Duodenal mucosa (tissue), 2 donors: ENCODE results near the gene OCEL1.

Source experiments
- H3K27ac ChIP-seq: one replicate; pipeline ENCODE4 v1.7.0; 2013; ENCODE audit warnings: low read depth, low read length
- H3K27me3 ChIP-seq, 2 donors: one replicate each; pipeline ENCODE4 v1.7.0; 2013; ENCODE audit warnings: low read length in 2 of 2, control low read depth in 1 of 2; ENCODE audit not compliant: insufficient read depth in 2 of 2, control insufficient read depth in 1 of 2
- H3K36me3 ChIP-seq, 2 donors: one replicate each; pipeline ENCODE4 v1.7.0; 2013; ENCODE audit warnings: low read length in 2 of 2, control low read depth in 1 of 2; ENCODE audit not compliant: insufficient read depth in 2 of 2, control insufficient read depth in 1 of 2
- H3K4me1 ChIP-seq, 2 donors: one replicate each; pipeline ENCODE4 v1.7.0; 2013; ENCODE audit warnings: low read length in 2 of 2, control low read depth in 1 of 2; ENCODE audit not compliant: insufficient read depth in 2 of 2, control insufficient read depth in 1 of 2
- H3K4me3 ChIP-seq, 2 donors: one replicate each; pipeline ENCODE4 v1.7.0; 2013; ENCODE audit warnings: low read length in 2 of 2, low read depth in 1 of 2
- H3K9ac ChIP-seq, 2 donors: one replicate each; pipeline ENCODE4 v1.7.0; 2013; ENCODE audit warnings: low read length in 2 of 2, low read depth in 1 of 2
- H3K9me3 ChIP-seq, 2 donors: one replicate each; pipeline ENCODE4 v1.7.0; 2013; ENCODE audit warnings: low read length in 2 of 2, control low read depth in 1 of 2; ENCODE audit not compliant: control insufficient read depth in 1 of 2

OCEL1 gene

GRCh38 chr19:17246681-17247425, 20.8 kb downstream of the OCEL1 start:
- H3K27me3 ChIP-seq: no peaks in the 10 kb centered on the region
- peak overlapping the region; percentile 82 for H3K27ac ChIP-seq
- H3K4me3 ChIP-seq: peak overlapping the region; percentile 61 to 64
- peak overlapping the region; percentile 43 to 68 for H3K9ac ChIP-seq
- H3K36me3 ChIP-seq: no peaks in the 10 kb centered on the region
- no peaks in the 10 kb centered on the region for H3K9me3 ChIP-seq
- H3K4me1 ChIP-seq: peaks cover 35 to 53% of the 10 kb centered on the region in 2 donors

GRCh38 chr19:17248011-17248776, 22.2 kb downstream of the OCEL1 start:
- peak overlapping the region; percentile 54 for H3K27ac ChIP-seq
- no peak overlapping the region for H3K4me3 ChIP-seq
- H3K27me3 ChIP-seq: no peaks in the 10 kb centered on the region
- peaks cover 24 to 42% of the 10 kb centered on the region in 2 donors for H3K4me1 ChIP-seq
- H3K36me3 ChIP-seq: no peaks in the 10 kb centered on the region
- peak overlapping the region in 1 of 2 donors; percentile 39 for H3K9ac ChIP-seq
- no peaks in the 10 kb centered on the region for H3K9me3 ChIP-seq

- H3K27ac ChIP-seq: no peak overlapping the region
- H3K9me3 ChIP-seq: no peaks in the 10 kb centered on the region
- no peak overlapping the region for H3K9ac ChIP-seq
- H3K4me3 ChIP-seq: no peak overlapping the region
- H3K27me3 ChIP-seq: no peaks in the 10 kb centered on the region
- H3K4me1 ChIP-seq: peaks cover 23 to 34% of the 10 kb centered on the region in 2 donors
- no peaks in the 10 kb centered on the region for H3K36me3 ChIP-seq
These were observed 24.0 kb downstream of the OCEL1 start for GRCh38 chr19:17249887-17250548.

- Histone ChIP-seq H3K36me3 (no peaks in the 10 kb centered on the region), H3K9me3 (no peaks in the 10 kb centered on the region), H3K27me3 (no peaks in the 10 kb centered on the region), H3K4me3 (no peak overlapping the region), H3K4me1 (peaks cover 0 to 5% of the 10 kb centered on the region in 2 donors), H3K27ac (no peak overlapping the region), H3K9ac (no peak overlapping the region)
These were observed 28.6 kb downstream of the OCEL1 start for GRCh38 chr19:17254636-17255035.

- H3K9me3 ChIP-seq: no peaks in the 10 kb centered on the region
- H3K4me1 ChIP-seq: no peaks in the 10 kb centered on the region
- H3K27ac ChIP-seq: no peak overlapping the region
- H3K36me3 ChIP-seq: no peaks in the 10 kb centered on the region
- H3K27me3 ChIP-seq: no peaks in the 10 kb centered on the region
- H3K4me3 ChIP-seq: no peak overlapping the region
- no peak overlapping the region for H3K9ac ChIP-seq
These were observed 29.2 kb downstream of the OCEL1 start for GRCh38 chr19:17255150-17255621.

GRCh38 chr19:17256130-17256529, 30.1 kb downstream of the OCEL1 start:
- Histone ChIP-seq H3K27me3 (no peaks in the 10 kb centered on the region), H3K4me3 (no peak overlapping the region), H3K9ac (no peak overlapping the region), H3K27ac (no peak overlapping the region), H3K4me1 (peaks cover 0 to 3% of the 10 kb centered on the region in 2 donors), H3K9me3 (no peaks in the 10 kb centered on the region), H3K36me3 (no peaks in the 10 kb centered on the region)

- no peak overlapping the region for H3K27ac ChIP-seq
- no peaks in the 10 kb centered on the region for H3K36me3 ChIP-seq
- H3K4me3 ChIP-seq: no peak overlapping the region
- H3K9ac ChIP-seq: no peak overlapping the region
- H3K4me1 ChIP-seq: peaks cover 0 to 3% of the 10 kb centered on the region in 2 donors
- H3K27me3 ChIP-seq: no peaks in the 10 kb centered on the region
- no peaks in the 10 kb centered on the region for H3K9me3 ChIP-seq
These were observed 33.2 kb downstream of the OCEL1 start for GRCh38 chr19:17259118-17259780.

GRCh38 chr19:17259934-17260333, 33.9 kb downstream of the OCEL1 start:
- Histone ChIP-seq H3K36me3 (no peaks in the 10 kb centered on the region), H3K27ac (no peak overlapping the region), H3K9ac (no peak overlapping the region), H3K9me3 (no peaks in the 10 kb centered on the region), H3K4me3 (no peak overlapping the region), H3K27me3 (no peaks in the 10 kb centered on the region), H3K4me1 (peaks cover 0 to 3% of the 10 kb centered on the region in 2 donors)

- Histone ChIP-seq H3K9me3 (no peaks in the 10 kb centered on the region), H3K4me1 (peaks cover 0 to 3% of the 10 kb centered on the region in 2 donors), H3K9ac (no peak overlapping the region), H3K27ac (no peak overlapping the region), H3K36me3 (no peaks in the 10 kb centered on the region), H3K27me3 (no peaks in the 10 kb centered on the region), H3K4me3 (no peak overlapping the region)
These were observed 34.9 kb downstream of the OCEL1 start for GRCh38 chr19:17260842-17261325.
